NCI-H460 (cell line): ENCODE data around the gene IER2. TPM values are rescaled to one million over a fixed set of nuclear protein-coding genes. Genes with fewer than 3 reads are reported as not detected.

Experiments
- DNase-seq: peaks from one replicate; pipeline ENCODE4 v3.0.0-alpha.2; 2016; ENCODE audit warnings: low read depth; ENCODE audit errors: extremely low read depth
- polyA plus RNA-seq: library from polyadenylated mRNA; depleted of rRNA; stranded (reverse); fragments of >200 nt; gene quantifications from 2 replicates; pipeline ENCODE4 v1.2.3, GENCODE V29; 2014; cell fraction: nucleus; rRNA removed
- total RNA-seq: library from RNA; depleted of rRNA; stranded (reverse); fragments of >200 nt; shearing (Covaris generic); gene quantifications from 2 replicates; pipeline ENCODE4 v1.2.3, GENCODE V29; 2014; rRNA removed

Gene IER2, protein sequence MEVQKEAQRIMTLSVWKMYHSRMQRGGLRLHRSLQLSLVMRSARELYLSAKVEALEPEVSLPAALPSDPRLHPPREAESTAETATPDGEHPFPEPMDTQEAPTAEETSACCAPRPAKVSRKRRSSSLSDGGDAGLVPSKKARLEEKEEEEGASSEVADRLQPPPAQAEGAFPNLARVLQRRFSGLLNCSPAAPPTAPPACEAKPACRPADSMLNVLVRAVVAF
- total RNA-seq: 35.3 and 43.7 TPM in 2 replicates
- polyA plus RNA-seq: 69.8 and 77.7 TPM in 2 replicates

DNA sequence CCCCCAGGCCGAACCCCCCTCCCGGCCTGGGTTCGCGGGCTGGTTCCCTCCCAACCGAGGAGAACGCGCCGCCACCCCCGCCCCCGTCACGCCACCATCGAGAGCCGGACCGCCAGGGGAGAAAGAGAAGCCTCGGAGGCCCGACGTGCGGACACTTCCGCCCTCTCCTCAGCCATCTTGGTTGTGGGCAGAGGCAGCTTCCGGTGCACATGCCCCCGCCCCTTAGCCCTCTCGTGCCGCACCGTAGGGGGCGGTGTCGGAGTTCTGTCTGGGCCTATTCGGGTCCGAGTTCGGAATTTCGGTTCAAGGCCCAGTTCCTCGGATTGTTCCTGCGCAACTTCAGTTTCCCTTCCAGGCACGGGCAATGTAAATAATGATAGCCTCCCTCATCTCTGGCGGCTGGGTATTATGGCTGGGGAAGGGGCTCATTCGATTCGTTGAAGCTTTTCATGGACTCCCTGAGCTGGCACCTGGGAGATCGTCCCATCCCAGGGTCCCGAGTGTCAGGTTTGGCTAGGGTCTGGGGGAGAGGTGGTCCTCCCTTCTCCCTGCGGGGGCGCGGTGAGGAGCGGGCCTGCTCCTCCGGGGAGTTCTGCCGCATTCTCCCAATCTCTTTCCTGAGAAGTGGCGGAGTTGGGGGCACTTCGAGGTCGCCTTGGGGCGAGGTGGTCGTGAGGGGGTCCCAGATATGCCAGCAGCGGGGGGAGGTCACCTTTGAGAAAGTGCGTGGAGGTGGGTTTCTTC, at the start of gene IER2, which contains the start of gene STX10:
Gene IER2, plus strand, starts transcription at position 225 of the 744 bp plus-strand sequence. CDS start 2,776 bp downstream, outside the sequence.
Gene STX10, minus strand, starts transcription at position 189 of the 744 bp plus-strand sequence. CDS start 202 bp downstream, outside the sequence.
- peak; percentile 85 for DNase-seq

DNA sequence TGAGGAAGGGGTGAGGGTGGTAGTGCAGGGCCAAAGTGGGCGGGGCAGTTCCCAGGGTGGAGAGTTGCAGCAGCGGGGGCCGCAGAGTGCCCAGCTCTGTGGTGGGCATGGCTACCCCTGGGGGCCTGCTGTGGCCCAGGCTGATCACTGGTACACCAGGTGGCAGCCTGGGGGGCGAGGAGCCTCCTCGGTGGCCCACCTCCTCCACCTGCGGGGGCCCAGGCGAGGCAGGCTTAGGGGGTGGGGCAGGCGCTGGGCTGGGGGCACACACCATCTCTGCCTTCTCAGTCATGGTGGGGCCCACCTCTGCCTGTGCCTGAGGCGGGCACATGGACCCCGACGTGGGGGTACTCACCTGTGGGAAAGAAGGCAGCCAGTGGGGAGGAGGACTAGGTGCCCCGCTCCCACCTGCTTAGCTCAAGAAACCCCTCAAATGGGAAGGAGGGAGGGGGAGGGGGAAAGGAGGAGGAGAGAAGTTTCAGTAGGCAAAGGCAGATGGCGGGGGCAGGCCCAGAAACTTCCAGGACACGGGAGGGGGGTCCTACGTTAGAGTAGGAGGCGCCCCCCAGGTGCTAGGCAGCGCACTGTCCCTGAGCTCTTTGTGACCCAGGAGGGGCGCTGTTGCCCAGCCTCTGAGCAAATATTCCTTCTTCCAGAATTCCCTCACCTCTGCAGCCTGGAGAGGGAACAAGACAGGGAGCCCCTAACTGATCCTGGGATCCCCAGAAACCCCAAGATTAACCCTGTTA, 49.2 kb upstream of the IER2 start:
- DNase-seq: no peak

DNA sequence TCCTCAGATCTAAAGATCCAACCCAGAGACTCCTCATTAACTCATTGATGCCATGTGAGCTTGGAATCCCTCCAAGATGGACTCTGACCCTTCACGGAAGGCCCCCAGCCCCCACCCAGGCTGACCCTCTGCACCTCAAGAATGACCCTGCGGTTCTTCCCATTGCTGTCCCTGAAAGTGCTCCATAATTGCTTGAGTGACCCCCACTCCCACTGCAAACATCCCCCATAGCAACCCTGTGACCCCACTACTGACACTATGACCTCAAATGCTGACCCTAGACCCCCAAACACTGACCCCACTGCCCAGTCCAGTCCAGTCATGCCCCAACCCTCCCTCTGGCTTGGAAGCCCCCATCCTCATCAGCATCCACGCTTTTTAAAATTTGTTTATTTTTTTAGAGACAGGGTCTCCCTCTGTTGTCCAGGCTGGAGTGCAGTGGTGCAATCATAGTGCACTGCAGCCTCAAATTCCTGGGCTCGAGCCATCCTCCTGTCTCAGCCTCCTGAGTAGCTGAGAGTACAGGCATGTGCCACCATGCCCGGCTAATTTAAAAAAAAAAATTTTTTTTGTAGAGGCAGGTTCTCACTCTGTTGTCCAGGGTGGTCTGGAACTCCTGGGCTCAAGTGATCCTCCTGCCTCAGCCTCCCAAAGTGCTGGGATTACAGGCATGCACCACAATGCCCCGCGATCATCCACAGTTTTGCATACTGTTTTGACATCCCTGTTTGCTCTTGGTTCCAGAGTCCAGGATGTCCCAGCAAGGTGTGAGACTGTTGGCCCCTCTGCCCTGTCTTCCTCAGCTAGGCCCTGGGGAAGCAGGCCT, 48.4 kb upstream of the IER2 start:
- no peak for DNase-seq

DNA sequence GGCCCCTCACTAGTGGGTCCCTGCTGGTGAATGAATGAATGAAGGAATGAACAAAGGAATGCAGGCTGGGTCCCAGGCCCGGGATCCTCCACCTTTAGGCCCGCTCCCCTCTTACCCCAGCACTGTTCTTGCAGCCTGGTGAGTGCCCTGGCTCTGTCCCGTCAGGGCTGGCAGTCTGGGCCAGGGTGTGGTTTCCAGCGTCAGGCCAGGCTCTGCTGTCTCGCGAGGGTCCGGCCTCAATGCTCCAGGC, 47.9 kb upstream of the IER2 start:
- DNase-seq: no peak

DNA sequence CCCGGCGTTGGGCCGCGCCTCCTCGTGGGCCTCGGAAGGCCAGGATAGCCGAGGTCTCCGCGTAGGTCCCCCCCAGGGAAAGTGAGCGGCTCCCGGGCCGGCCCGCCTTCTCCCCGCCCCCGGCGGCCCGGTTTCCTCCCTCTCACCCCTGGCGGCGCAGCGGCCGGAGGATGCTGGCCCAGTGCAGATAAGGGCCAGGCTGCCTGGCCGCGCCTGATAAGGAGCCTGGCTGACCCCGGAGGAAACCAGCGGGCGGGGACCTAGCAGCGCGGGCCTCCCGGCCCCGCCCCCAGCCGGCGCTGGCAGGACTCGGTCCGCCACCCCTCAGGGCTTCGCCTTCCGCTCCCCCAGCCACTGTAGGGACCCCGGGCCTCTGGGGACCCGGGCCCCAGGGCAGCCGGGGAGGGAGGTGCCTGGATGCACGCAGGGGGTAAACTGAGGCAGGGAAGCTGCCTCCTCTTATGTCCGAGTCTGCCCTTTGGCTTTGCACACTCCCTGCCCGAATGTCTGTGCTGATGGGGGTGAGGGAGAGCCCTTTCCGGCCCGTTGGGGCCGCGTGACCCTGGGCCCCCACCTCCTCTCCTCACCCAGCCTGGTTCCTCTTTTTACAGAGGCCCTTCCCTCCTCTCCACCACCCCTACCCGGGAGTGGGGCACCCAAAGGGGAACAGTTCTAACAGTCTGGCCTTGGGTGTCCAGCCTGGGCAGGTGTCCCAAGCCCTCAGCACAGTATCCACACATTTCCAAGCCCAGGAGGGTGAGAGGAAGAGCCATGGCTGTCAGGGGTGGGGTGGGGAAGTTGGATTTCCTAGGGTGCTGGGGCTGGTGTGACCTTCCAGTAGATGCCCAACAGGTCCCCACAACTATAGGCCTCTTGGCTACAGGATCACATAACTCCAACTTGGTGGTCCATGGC, 47.3 kb upstream of the IER2 start, which contains the start of gene LYL1:
Gene LYL1, minus strand, starts transcription at position 193 of the 915 bp plus-strand sequence. CDS start 1,687 bp downstream, outside the sequence.
- no peak for DNase-seq

DNA sequence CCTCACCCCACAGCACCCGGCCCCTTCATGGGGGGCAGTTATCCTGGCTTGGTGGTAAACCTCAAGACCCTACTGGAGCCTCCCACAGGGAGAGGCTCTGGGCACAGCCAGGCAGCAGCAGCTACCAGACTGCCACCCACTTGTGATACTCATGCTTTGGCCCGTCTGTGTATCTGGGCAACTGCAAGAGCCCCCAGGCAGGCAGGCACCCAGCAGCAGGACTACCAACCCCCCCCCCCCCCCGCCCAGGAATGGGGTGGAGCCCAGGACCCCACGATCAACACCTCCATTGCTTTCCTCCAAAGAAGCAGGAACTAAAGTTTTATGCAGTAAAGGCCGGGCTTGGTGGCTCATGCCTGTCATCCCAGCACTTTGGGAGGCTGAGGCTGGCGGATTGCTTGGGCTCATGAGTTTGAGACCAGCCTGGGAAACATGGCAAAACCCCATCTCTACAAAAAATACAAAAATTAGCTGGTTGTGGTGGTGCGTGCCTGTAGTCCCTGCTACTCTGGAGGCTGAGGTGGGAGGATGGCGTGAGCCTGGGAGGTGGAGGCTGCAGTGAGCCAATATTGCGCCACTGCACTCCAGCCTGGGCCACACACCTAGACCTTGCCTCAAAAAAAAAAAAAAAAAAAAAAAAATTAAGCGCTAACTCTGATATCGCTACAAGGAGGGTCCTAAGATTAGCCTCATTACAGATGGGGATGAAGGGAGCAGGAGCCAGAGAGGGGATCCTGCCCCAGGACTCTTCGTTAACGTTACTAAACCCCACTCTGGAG, 46.4 kb upstream of the IER2 start:
- DNase-seq: no peak

DNA sequence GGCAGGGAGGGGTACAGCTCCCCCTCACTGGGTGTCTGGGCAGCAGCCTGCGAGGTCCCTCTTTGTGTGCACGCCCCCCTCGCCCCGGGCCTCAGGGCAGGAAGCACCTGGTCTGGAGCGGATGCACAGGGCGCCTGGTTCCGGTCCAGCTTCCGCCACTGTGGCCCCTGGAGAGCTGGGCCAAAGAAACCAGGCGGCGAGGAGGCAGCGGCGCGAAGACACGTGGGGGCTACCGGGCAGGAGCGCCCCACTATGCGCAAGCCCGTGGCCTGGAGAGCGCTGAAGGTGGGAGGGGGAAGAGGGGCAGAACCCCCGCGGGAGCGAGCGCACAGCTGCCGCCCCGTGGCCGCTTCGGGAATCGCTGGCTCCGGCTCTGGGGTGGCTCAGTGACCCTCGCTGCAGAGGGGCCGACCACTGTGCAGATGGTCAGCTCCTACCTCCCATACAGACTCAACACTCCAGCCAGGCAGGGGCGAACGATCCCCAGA, 45.8 kb upstream of the IER2 start:
- no peak for DNase-seq

DNA sequence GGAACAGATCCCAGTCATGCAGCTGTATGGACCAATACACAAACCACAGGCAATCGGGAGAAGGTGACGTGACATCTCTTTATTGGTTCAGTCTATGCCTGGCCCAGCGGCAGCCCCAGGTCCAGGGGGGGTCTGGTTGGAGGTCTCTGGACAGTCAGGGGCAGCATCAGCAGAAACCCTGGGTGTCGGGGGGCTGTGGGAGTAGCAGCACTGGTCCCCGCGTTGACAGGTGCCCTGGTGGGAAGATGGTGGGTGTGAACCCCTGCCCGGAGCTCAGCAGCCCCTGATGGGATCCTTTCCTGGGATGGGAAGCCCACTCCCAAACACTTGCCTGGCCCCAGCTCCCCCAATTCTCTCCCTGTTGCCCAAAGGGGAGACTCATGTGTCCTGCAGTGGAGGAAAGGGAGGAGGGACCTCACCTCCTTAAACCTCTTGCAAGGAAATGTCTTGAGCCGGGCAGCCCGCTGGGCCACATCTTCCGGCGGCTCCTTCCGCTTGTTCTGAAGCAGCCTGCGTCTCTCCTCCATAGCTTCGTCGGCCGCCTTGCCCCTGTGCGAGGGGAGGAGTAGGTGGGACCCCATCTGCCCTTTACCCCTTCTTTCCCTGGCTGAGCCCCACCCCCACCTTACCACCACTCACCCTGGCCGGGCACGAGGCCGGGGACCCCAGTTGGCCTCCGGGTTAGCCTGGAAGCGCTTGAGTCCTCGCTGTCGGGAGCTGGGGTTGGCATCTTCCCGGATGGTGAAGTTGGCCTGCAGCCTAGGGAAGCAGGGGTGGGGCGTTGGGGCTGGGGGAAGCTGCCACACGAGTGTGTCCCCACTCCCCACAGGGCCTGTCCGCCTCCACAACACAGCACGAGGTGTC, 45.1 kb upstream of the IER2 start:
- no peak for DNase-seq

DNA sequence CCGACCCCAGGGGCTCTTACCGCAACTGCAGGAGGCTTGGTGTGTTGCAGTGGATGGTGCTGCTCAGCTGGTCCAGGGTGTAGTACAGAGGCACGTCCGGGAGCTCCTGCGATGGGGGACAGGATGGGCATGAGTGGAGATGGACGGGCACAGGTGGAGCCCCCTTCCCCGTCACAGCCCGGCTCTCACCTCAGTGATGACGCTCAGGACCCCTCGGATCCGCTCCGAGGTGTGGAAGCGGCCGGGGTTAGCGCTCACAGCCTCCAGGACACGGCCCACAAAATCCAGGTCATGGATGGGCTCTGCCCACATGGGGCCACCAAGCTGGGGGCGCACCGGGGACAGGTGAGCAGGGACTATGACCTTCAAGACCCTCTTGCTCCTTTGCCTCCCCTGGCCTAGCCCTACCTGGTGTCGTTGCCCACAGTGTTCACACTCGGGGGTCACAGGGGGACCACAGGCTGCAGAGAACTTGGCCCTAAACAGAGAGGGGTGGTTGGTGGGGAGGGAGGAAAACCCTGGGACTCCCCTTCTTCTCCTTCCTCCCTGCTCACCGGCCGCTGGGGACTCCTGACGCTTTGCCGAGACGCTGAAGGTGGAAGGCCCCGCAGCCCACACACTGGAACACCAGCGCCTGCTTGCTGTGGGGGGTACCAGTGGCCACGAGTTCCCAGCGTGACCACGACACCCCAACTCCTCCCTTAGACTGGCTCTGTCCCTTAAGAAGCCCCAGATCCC, 40.7 kb upstream of the IER2 start:
- no peak for DNase-seq

DNA sequence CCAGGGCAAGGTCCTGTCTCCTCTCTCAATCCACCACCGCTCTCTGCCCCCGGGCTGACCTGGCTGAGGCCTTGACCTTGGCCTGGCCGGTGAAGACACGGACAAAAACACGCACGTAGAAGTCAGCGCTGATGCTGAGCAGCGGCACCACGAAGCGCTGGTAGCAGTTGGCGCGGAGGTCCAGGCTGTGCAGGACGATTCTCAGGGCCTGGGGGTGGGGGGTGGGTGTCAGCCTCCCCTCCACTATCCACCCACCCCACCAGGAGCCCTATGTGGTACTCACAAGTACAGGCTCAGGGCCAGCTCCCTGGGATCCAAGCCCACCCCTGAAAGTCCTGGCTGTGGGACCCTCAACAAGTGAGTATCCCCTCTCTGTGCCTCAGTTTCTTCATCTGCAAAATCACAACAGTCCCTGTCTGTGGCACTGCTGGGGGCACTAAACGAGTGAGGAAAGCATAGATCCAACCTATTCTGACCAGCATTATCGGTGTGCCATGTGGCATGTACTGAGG, 40.1 kb upstream of the IER2 start:
- DNase-seq: no peak

DNA sequence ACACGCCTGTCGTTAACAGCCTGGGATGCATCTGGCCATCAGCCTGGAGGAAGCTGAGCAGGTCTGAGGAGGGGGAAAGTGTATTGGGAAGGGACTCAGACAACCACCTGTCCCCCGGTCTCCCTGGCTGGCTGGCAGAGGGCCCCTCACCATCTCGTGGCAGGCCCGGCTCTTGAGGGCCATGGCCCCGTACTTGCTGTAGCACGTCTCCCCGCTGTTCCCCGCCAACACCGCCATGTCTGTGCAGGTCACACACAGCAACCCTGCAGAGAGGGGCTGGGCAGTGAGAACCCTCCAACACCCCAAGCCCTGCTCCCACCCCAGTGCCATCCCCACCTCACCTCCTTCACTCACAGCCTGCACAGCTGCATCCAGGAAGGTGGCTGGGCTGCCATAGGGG, 37.7 kb upstream of the IER2 start:
- no peak for DNase-seq

DNA sequence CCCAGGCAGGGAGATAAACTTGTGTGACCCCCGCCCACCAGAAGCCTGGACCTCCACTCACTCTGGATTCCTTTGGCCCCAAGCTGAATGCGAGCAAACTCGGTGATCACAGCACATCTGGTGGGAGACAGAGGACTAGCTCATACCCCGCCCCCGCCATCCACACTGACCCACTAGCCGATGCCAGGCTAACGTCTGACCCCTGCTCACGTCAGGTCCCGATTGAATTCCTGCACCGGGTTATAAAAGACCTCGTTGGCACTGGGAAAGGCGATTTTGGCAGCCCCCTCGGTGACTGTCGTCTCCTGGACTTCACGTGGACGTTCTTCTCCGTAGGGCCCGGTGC, 34.3 kb upstream of the IER2 start:
- DNase-seq: no peak

DNA sequence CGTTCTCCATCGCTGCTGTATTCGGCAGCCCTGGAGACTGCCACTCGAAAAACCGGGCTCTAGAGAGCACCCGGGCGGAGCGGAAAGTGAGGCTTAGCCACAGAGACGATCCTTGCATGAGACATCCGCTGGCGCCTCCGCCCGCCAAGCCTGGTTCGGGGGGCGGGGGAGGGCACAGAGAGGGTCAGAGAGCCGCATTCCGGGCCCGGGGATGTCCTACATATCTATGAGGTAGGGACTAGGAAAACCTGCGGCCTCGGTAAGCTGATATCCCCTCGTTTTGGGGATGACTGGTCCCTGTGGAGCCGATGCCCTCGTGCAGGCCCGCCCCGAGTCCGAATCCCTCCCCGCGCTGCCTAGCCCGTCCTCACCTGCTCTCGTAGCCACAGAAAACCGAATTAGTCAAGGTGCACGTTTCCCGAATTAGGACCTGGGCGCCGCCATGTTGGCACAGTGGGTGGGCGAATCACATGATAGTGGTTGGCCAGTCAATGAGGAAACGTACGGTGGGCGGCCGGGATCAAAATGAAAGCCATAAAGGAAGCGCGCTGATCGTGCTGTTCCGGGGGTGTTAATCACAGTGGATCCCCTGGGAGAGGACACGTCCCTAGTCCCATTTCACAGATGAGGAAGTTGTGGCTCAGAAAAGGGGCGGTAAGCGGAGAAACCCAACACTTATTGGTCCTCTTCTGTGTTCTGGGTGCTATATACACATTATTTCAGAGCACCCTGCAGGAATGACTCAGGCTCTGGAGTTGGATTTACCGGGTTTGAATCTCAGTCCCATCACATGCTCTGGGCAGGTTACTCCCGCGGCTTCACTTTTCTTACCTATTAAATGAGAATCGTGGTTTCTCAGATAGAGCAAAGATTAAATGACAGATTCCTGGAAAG, 33.7 kb upstream of the IER2 start, which contains the start of gene TRMT1:
Gene TRMT1, minus strand, starts transcription at position 459 of the 894 bp plus-strand sequence. Its CDS starts 341 bp downstream, at position 118.
- peak; percentile 89 for DNase-seq

DNA sequence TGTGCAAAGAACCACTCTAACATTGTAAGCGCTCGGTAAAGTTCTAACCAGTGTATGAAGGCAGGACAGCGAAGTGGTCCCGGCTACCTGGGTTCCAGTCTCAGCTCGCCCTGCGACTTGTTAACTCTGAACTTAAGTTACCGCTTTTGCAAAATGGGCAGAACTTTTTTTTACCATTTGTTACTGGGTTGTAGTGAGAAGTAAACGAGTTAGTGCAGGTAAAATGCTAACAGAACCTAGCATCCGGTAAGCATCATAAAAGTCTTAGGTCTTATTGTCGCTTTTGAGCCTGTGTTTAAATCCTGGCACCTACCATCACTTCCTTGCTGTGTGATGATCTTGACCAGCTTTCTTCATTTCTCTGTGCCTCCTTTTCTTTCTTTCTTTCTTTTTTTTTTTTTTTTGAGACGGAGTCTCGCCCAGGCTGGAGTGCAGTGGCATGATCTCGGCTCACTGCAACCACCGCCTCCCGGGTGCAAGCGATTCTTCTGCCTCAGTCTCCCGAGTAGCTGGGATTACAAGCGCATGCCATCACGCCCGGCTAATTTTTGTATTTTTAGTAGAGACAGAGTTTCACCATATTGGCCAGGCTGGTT, 32.9 kb upstream of the IER2 start:
- no peak for DNase-seq

DNA sequence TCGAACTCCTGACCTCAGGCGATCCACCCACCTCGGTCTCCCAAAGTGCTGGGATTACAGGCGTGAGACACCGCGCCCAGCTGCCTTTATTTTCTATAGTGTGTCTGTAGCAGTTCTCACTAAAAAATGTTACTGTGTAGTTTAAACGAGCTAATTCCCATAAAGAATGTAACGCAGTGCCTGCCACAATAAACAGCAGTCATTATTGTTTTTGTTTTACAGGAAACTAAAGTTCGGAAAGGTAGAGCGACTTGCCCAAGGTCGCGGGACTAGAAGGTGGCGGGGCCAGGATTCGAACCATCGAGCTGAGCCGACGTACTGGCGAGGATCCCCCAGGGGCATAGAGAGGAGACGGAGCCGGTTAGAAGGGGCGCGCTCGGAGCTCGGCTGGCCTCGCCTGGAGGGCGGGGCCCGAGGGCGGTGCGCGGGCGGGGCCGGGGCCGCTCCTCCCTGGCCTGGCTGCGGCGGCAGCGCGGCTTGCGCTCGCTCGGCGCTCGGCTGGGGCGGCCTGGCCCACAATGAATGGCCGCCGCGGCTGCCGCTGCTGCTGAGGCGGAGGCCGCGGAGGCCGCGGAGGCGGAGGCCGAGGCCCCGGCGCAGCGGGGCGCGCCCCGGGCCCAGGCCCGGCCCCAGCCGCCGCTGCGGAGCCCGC, 32.3 kb upstream of the IER2 start, which contains the start of gene NACC1:
Gene NACC1, plus strand, starts transcription at position 493 of the 652 bp plus-strand sequence. CDS start 16,944 bp downstream, outside the sequence.
- peak; percentile 79 for DNase-seq
